Spleen (tissue), 11 donors: ENCODE results near the gene SLC22A5. TPM values are rescaled to one million over a fixed set of nuclear protein-coding genes. Genes with fewer than 3 reads are reported as not detected.

ENCODE experiments used
- DNase-seq: peaks from one replicate; pipeline ENCODE4 v3.0.0-alpha.2; 2020
- H3K27ac ChIP-seq, 8 donors: fragments of 200-600 bp; sonication (generic) in 7 of 8; 1 replicate in 4 of 8; 2 replicates in 4 of 8; pipeline versions ENCODE4 v1.5.0 to v1.8.0; 2016 to 2021; ENCODE audit warnings: inconsistent platforms in 4 of 8, mild to moderate bottlenecking in 4 of 8, moderate library complexity in 1 of 8
- H3K27me3 ChIP-seq, 7 donors: fragments of 200-600 bp; sonication (generic) in 6 of 7; replicated peaks in 1 of 7; 1 replicate in 4 of 7; 2 replicates in 3 of 7; pipeline versions ENCODE4 v1.5.0 to v1.8.0; 2016 to 2021; ENCODE audit warnings: inconsistent platforms in 3 of 7, mild to moderate bottlenecking in 1 of 7
- H3K36me3 ChIP-seq, 6 donors: fragments of 200-600 bp; sonication (generic) in 5 of 6; 1 replicate in 4 of 6; 2 replicates in 2 of 6; pipeline versions ENCODE4 v1.5.0 to v1.8.0; 2016 to 2021; ENCODE audit warnings: inconsistent platforms in 2 of 6
- H3K4me1 ChIP-seq, 6 donors: fragments of 200-600 bp; sonication (generic) in 5 of 6; 1 replicate in 3 of 6; 2 replicates in 3 of 6; pipeline versions ENCODE4 v1.5.0 to v1.8.0; 2016 to 2021; ENCODE audit warnings: inconsistent platforms in 3 of 6
- H3K4me3 ChIP-seq, 8 donors: fragments of 200-600 bp; sonication (generic) in 7 of 8; 1 replicate in 4 of 8; 2 replicates in 4 of 8; pipeline versions ENCODE4 v1.5.0 to v1.8.0; 2016 to 2021; ENCODE audit warnings: inconsistent platforms in 4 of 8, mild to moderate bottlenecking in 4 of 8, moderate library complexity in 2 of 8
- H3K9me3 ChIP-seq, 8 donors: fragments of 200-600 bp; sonication (generic) in 7 of 8; 1 replicate in 4 of 8; 2 replicates in 4 of 8; pipeline versions ENCODE4 v1.5.0 to v1.8.0; 2016 to 2021; ENCODE audit warnings: inconsistent platforms in 4 of 8
- POLR2A ChIP-seq, 3 donors: fragments of 450-650 bp; IDR thresholded peaks; one replicate each; pipeline ENCODE4 v1.5.1; 2017; ENCODE audit warnings: antibody characterized with exemption in 3 of 3, mild to moderate bottlenecking in 1 of 3
- POLR2AphosphoS5 ChIP-seq, 3 donors: sonication (generic); formaldehyde crosslinking; IDR thresholded peaks; one replicate each; pipeline ENCODE4 v1.5.1; 2017; ENCODE audit warnings: antibody characterized with exemption in 3 of 3
- WGBS, 5 donors: extraction: QIAGEN DNeasy Blood & Tissue Kit in 3 of 5; methylation state at CpG; one replicate each; pipeline versions ENCODE4 v1.1.5 to v1.1.7; 2013 to 2018; 5-methylcytosine and 5-hydroxymethylcytosine counted together
- intact Hi-C: fragments of 100-400 bp; cut with DNase I; formaldehyde crosslinking; loops from one replicate; pipeline ENCODE4 v1.15.0; 2023; ENCODE audit warnings: low total_unique reads
- polyA plus RNA-seq, 3 donors: library from polyadenylated mRNA; stranded (reverse); fragments of 200-250 nt; gene quantifications; one replicate each; pipeline ENCODE4 v1.2.1, GENCODE V29; 2013
- total RNA-seq, 7 donors: library from RNA; depleted of rRNA in 3 of 7; stranded (reverse); fragments of >200 nt in 3 of 7; fragmentation: NEBNext Ultra II Directional in 4 of 7; extraction: Animal tissue kit (Norgen Biotek cat#: 25700) in 4 of 7; gene quantifications; one replicate each; pipeline versions ENCODE4 v1.1.0 to v1.2.1, GENCODE V29; 2016 to 2021
- TF ChIP-seq, protein P1 (sequence below), 11 experiments: fragments of 200-600 bp in 7 of 11; fragments of 450-650 bp in 4 of 11; sonication (generic) in 4 of 11; IDR thresholded peaks in 8 of 11; conservative IDR thresholded peaks in 3 of 11; 1 replicate in 7 of 11; 2 replicates in 4 of 11; pipeline versions ENCODE4 v1.4.0 to v1.8.0; 2016 to 2021; ENCODE audit warnings: antibody characterized with exemption in 11 of 11, inconsistent platforms in 4 of 11, mild to moderate bottlenecking in 1 of 11
- donor health status: healthy with polysubstance abuse.
- donor health status: DM: no; HTN: no; CAD: no; lungs with moderate emphysema.
- donor health status: DM: no; HTN: no; CAD: no.
- donor health status: Bipolar disorder and iron deficiency.
- donor health status: healthy.
- donor health status: DM: no; HTN: no; CAD: no.
- donor health status: DM: yes; HTN: yes; CAD: no.

Gene SLC22A5
- total and polyA plus RNA-seq, 10 donors = 2.4 to 9.2 (median 6.7) TPM

DNA sequence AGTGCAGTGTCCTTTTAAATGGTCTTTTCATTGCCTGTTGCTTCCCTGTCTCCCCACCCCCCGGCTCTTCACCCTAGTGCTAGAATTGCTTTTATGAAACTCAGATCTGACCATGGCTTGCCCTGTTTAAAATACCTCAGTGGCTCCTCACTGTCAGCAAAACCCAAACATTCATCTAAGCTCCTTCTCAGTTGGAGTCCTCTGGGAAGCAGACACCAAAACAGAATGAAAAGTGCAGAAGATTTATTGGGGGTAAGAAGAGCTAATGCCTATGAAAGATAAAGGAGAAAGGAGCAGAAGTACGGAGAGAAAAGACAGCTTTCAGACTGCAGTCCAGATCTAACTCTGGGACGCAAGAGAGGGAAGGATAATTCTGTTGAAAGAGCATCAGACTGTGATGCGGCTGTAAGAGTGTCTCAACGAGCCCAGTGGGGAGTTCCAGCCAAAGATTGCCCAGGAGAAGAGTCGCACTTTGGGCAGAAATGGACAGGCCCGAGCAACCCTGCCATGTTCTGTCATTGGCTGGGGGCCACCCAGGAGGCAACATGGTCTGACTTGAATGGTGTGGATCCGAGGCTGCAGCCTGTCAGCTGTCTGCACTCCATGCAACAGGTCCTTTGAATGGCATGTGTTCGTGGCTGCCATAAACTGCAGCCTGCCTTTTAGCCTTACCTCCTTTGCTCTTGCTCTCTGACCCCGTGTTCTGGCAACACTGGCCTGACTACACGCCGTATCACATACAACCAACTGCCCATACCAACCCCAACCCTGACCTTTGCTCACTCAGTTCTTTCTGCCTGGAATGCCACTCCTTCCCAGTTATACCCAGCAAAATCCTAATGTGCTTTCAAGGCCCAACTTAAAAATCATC lies 65.1 kb downstream of the SLC22A5 start:
- peak overlapping the region in 6 of 8 donors; percentile 5 to 99 (median 62) for H3K27ac ChIP-seq
- H3K4me3 ChIP-seq = no peak overlapping the region
- no peaks in the 10 kb centered on the region for H3K9me3 ChIP-seq
- H3K27me3 ChIP-seq = no peaks in the 10 kb centered on the region
- peak in 1 of 3 donors; percentile 5 for TF ChIP-seq POLR2AphosphoS5 (IDR thresholded peaks at IDR 0.05)
- TF ChIP-seq POLR2A (IDR thresholded peaks at IDR 0.05) = no peak
- DNase-seq = no peak
- intact Hi-C loops = no loop called here
- H3K36me3 ChIP-seq = peaks cover 0 to 34% (median 4%) of the 10 kb centered on the region in 6 donors
- peaks cover 64 to 100% (median 93%) of the 10 kb centered on the region in 6 donors for H3K4me1 ChIP-seq
- 73 to 89% (median 89%) methylated on average over 12 of the region's 12 CpGs for WGBS, 5 donors

DNA sequence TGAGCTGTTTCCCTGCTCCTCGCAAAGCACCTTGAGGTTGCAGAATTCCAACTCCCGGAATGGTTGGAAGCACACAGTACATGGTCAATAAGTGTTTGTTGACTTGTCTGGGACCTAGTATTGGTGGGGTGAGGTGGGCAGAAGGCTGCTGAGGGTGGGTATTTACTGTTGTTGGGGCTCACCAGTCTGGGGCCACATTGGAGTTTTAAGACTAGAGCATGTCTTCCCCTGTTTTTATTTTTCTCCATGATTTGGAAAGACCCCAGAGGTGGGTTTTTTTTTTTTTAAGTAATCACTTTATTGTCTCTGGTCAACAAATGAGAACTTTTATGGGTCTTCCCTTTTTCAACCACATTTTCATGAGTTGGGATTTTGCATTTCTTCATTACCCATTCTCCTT lies 65.9 kb downstream of the SLC22A5 start:
- TF ChIP-seq POLR2AphosphoS5 (IDR thresholded peaks at IDR 0.05) (no peak), POLR2A (IDR thresholded peaks at IDR 0.05) (no peak)
- TF ChIP-seq, protein P1, sequence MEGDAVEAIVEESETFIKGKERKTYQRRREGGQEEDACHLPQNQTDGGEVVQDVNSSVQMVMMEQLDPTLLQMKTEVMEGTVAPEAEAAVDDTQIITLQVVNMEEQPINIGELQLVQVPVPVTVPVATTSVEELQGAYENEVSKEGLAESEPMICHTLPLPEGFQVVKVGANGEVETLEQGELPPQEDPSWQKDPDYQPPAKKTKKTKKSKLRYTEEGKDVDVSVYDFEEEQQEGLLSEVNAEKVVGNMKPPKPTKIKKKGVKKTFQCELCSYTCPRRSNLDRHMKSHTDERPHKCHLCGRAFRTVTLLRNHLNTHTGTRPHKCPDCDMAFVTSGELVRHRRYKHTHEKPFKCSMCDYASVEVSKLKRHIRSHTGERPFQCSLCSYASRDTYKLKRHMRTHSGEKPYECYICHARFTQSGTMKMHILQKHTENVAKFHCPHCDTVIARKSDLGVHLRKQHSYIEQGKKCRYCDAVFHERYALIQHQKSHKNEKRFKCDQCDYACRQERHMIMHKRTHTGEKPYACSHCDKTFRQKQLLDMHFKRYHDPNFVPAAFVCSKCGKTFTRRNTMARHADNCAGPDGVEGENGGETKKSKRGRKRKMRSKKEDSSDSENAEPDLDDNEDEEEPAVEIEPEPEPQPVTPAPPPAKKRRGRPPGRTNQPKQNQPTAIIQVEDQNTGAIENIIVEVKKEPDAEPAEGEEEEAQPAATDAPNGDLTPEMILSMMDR (IDR thresholded peaks at IDR 0.05 in 8 of 11, conservative IDR thresholded peaks at IDR 0.05 in 3 of 11) = no peak
- H3K27me3 ChIP-seq = no peaks in the 10 kb centered on the region
- intact Hi-C loops = no loop called here
- peak overlapping the region in 6 of 8 donors; percentile 7 to 99 (median 82) for H3K27ac ChIP-seq
- H3K36me3 ChIP-seq = peaks cover 0 to 36% (median 4%) of the 10 kb centered on the region in 6 donors
- no peaks in the 10 kb centered on the region for H3K9me3 ChIP-seq
- H3K4me3 ChIP-seq = no peak overlapping the region
- WGBS, 5 donors = 96 to 99% (median 98%) methylated on average over 2 of the region's 2 CpGs
- peaks cover 56 to 100% (median 93%) of the 10 kb centered on the region in 6 donors for H3K4me1 ChIP-seq
- no peak for DNase-seq

DNA sequence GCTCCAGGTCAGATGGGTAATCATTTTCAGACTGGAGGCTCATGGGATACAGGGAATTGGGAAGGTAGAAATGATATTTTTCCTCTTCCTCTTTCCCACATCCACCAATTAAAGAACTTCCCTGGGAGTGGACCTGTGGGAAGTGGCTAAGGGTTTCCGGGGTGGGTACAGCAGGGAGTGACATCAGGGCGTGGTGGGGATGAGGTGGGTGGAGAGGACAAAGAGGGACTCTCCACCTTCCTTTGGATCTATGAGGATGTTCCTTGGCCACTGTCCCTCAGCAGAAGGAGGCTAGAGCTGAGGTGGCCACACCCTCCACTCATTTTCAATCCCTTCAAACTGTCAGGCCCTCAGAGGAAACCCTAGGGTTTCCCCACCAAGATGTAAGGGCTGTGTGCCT lies 66.4 kb downstream of the SLC22A5 start:
- Histone ChIP-seq H3K4me3 (no peak overlapping the region), H3K27ac (peak overlapping the region; percentile 26 to 99 (median 80)), H3K4me1 (peaks cover 51 to 100% (median 90%) of the 10 kb centered on the region in 6 donors), H3K27me3 (no peaks in the 10 kb centered on the region), H3K36me3 (peaks cover 0 to 37% (median 4%) of the 10 kb centered on the region in 6 donors), H3K9me3 (no peaks in the 10 kb centered on the region)
- TF ChIP-seq POLR2A (IDR thresholded peaks at IDR 0.05) (no peak), POLR2AphosphoS5 (IDR thresholded peaks at IDR 0.05) (no peak)
- TF ChIP-seq, protein P1 (IDR thresholded peaks at IDR 0.05 in 8 of 11, conservative IDR thresholded peaks at IDR 0.05 in 3 of 11) = no peak
- 61 to 74% (median 69%) methylated on average over 2 of the region's 2 CpGs for WGBS, 5 donors
- DNase-seq = no peak
- intact Hi-C loops = no loop called here

DNA sequence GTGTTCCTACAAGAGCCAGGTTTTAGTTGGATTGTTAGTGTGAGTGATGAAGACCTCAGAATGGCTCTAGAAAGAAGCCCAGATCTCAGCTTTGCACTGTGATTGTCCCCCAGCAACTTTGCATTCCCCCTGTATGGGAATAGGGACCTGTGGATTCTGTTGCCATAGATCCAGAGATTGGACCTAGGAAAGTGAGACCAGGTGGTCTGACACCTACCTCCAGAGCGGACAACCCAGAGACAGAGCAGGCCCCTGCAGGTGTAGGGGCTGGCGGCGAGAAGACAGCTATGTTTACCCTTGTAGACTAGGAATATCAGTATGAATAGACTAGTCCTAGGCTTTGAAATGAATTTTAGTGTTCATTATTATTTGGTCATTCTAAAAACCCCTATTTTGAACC lies 67.4 kb downstream of the SLC22A5 start:
- DNase-seq = no peak
- Histone ChIP-seq H3K36me3 (peaks cover 0 to 38% (median 4%) of the 10 kb centered on the region in 6 donors), H3K4me3 (no peak overlapping the region), H3K27ac (peak overlapping the region in 7 of 8 donors; percentile 78 to 99 (median 82)), H3K4me1 (peaks cover 45 to 100% (median 90%) of the 10 kb centered on the region in 6 donors), H3K9me3 (no peaks in the 10 kb centered on the region), H3K27me3 (no peaks in the 10 kb centered on the region)
- WGBS, 5 donors = 87 to 100% (median 97%) methylated on average over 3 of the region's 3 CpGs
- intact Hi-C loops = no loop called here
- TF ChIP-seq POLR2AphosphoS5 (IDR thresholded peaks at IDR 0.05) (no peak), POLR2A (IDR thresholded peaks at IDR 0.05) (no peak)
- TF ChIP-seq, protein P1 (IDR thresholded peaks at IDR 0.05 in 8 of 11, conservative IDR thresholded peaks at IDR 0.05 in 3 of 11) = no peak
